GM18907 (cell line): ENCODE results near the gene PRAMEF1.
"Not testable (repeated sequence)": the region's sequence is repeated elsewhere in the genome, so short reads cannot be mapped to it uniquely, and the experiment has no call there.

Source experiments
- ATAC-seq: cut with Tn5 transposase; IDR thresholded peaks from one replicate; pipeline ENCODE4 v1.9.1; 2021; ENCODE audit warnings: mild to moderate bottlenecking, moderate library complexity; ENCODE audit not compliant: unreplicated experiment

Gene PRAMEF1, protein sequence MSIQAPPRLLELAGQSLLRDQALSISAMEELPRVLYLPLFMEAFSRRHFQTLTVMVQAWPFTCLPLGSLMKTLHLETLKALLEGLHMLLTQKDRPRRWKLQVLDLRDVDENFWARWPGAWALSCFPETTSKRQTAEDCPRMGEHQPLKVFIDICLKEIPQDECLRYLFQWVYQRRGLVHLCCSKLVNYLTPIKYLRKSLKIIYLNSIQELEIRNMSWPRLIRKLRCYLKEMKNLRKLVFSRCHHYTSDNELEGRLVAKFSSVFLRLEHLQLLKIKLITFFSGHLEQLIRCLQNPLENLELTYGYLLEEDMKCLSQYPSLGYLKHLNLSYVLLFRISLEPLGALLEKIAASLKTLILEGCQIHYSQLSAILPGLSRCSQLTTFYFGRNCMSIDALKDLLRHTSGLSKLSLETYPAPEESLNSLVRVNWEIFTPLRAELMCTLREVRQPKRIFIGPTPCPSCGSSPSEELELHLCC

DNA sequence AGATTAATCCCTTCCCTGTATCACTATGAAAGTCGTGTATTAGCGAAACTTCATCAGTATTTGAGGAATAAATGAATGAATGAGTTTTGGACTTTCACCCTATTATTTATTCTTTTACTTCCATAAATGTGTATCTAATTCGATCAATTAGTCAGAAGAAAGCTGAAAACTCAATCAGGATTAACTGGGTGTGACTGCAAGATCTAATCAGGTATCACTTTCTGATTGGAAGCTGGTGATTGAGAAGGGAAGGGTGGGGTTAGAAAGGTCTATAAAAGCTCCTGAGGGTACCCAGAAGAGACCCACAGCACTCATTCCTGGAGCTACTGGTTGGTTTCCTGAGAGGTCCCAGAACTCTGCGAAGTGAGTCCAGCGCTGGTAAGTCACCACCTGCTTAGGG lies at the start of gene PRAMEF1:
TSS of gene PRAMEF1 (plus strand) at position 301 of the 400 bp plus-strand sequence. CDS start 1,831 bp downstream, outside the sequence.
- not testable (repeated sequence) for ATAC-seq

- no peak for ATAC-seq
Observed at GRCh38 chr1:12741946-12742345, 49.3 kb upstream of the PRAMEF1 start.

GRCh38 chr1:12745126-12745991 lies 45.8 kb upstream of the PRAMEF1 start:
- ATAC-seq, result no peak

- ATAC-seq, result no peak
Observed at GRCh38 chr1:12745992-12746323, 45.2 kb upstream of the PRAMEF1 start, which contains the start of gene CFAP107. Gene CFAP107 (plus strand): TSS chr1:12746200. CDS start chr1:12746431, 231 bp downstream.

- no peak for ATAC-seq
Observed at GRCh38 chr1:12748778-12749355, 42.3 kb upstream of the PRAMEF1 start.

GRCh38 chr1:12754738-12755137 lies 36.5 kb upstream of the PRAMEF1 start:
- ATAC-seq, result no peak

DNA sequence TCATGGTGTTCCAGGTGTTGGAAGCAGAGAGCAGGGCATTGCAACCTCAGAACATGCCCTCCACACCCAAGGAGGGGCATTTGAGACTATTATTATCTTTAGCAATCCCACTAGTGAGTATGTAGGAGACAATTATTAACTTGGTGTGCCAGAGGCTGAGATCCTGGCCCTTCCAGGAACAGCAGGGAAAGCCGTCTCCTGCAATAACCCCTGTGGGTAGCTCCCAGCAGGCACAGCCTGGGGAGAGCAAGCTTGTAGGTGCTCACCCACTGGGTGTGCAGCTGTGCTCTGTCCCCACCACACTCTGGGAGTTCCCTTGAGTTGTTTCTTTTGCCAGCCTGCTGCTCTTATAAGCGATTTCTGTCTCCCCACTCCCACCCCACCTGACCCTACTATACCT lies 34.9 kb upstream of the PRAMEF1 start:
- ATAC-seq, result no peak

GRCh38 chr1:12756768-12757413 lies 34.3 kb upstream of the PRAMEF1 start:
- no peak for ATAC-seq

DNA sequence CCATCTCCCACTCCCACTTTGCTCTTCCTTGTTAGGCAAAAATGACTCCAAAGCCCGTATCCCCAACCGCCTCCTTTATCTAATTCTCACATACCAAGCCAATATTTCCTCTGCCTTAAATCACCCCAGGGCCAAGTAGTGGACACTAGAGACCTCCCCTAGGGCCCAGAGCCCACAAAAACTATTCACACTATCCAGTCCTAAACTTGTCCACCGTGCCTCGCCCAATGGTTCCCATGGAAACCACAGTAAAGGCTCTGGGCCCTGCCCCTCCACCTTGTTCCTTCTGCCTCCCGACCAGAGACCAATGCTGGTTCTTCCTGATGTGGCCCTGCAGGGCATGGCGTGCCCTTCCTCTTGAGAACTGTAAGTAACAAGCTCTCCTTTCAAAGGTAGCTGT lies 33.4 kb upstream of the PRAMEF1 start:
- no peak for ATAC-seq

DNA sequence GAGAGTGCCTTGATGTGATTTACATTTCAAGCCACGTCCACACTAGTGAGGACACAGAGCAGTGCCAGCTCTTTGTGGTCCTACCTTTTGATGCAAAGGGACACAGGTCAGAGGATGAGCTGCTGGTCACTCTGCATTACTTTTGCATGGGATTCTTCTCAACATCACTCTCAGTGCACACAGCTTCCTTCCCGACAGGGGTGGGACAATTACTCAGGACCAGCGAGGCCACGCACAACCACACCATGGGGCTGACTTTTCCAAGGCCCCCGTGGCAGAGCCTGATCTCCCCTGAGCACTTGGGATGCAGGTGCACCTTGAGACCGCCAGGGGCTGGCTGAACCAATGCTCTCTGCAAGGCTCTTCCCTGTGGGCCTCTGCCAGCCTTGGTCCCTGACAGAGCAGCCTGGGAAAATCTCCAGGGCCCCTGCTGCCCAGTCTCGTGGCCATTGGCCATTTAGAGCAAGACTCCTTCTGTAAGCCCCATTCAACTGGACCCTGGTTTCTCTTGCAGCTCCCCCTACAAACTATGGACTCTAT lies 30.9 kb upstream of the PRAMEF1 start:
- ATAC-seq, result no peak

GRCh38 chr1:12761781-12762180 lies 29.4 kb upstream of the PRAMEF1 start:
- ATAC-seq, result no peak

DNA sequence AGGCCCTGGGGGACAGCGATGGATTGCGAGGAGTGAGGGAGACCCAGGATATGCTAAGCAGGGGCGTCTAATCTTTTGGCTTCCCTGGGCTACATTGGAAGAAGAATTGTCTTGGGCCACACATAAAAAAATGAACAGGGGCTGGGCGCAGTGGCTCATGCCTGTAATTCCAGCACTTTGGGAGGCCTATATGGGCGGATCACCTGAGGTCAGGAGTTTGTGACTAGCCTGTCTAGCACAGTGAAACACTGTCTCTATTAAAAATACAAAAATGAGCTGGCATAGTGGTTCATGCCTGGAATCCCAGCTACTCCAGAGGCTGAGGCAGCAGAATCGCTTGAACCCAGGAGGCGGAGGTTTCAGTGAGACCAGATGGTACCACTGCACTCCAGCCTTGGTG lies 28.4 kb upstream of the PRAMEF1 start:
- ATAC-seq, result no peak

DNA sequence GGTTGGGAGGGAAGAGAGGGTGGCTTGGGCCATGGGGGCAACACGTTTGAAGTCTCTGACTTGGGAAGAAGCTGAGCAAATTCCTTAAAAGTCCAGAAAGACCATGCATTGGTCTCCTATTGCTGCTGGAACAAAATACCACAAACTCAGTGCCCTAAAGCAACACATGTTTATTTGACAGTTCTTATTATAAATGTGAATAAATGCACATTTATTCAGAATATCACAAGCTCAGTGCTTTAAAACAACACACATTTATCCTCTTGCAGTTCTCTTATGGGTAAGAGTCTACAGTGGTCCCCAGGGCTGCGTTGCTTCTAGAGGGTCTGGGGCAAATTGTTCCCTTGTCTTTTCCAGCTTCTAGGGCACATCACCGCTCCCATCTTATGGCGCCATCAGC lies 27.7 kb upstream of the PRAMEF1 start:
- no peak for ATAC-seq

DNA sequence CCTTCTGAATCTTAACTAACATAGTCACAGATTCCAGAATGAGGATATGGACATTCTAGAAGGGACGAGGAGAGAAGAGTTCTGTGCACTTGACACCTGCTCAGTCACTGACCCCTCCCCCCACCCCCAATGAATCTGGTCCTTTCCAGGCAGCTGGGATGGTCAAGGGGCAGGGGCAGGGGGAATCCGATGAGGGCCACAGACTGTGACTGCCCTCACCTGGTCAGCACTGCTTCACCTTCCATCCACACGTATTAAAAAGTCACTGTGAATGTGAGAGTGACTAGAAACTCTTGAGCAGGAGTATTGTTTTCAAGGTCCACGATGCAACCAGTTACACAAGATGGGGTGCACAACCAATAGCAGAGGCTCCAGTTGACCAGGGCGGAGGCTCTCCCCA lies 27.2 kb upstream of the PRAMEF1 start:
- ATAC-seq, result no peak

GRCh38 chr1:12769031-12769430 lies 22.2 kb upstream of the PRAMEF1 start:
- ATAC-seq, result no peak

GRCh38 chr1:12769976-12770505 lies 21.2 kb upstream of the PRAMEF1 start:
- no peak for ATAC-seq

- ATAC-seq, result no peak
Observed at GRCh38 chr1:12770620-12771019, 20.6 kb upstream of the PRAMEF1 start.

DNA sequence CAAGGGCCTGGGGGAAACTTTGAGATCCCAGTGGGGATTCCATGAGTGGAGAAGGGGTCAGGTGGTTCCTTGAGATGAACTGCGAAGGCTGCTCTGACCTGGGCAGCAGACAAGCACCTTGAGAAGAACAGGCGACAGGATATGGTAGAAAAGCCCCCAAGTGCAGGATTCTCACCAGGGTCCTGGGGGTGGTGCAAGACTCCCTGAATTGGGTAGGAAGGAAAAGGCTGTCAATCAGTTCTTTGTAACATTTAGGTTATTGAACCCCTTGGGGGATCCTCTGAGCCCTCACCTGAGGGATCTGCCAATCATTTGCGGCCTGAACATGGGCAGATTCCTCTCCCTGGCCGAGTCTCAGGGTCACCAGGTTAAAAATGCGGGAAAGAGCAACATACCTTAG lies 20.0 kb upstream of the PRAMEF1 start:
- no peak for ATAC-seq

GRCh38 chr1:12772520-12772919 lies 18.7 kb upstream of the PRAMEF1 start:
- ATAC-seq, result no peak

GRCh38 chr1:12773438-12773837 lies 17.8 kb upstream of the PRAMEF1 start, which contains the start of gene PRAMEF12:
Gene PRAMEF12 (plus strand): TSS chr1:12773738. CDS start chr1:12774868, 1,130 bp downstream.
- ATAC-seq, result no peak
